SHP77 treated with DMSO at 0.1 percent for 48 hours (cell line): Measurements from ENCODE around the gene FAS.

Experiments used
- DNase-seq: peaks from one replicate; lab custom pipeline; 2025; lab: John Stamatoyannopoulos, UW

The FAS gene

GRCh38 chr10:88971221-88972061 lies 19.2 kb upstream of the FAS start:
- no peak for DNase-seq

- DNase-seq: no peak
These were observed 16.6 kb upstream of the FAS start for GRCh38 chr10:88974012-88974411.

- no peak for DNase-seq
These were observed 15.9 kb upstream of the FAS start for GRCh38 chr10:88974446-88975376.

GRCh38 chr10:88975377-88975720 lies 15.2 kb upstream of the FAS start:
- DNase-seq: no peak

GRCh38 chr10:88978463-88978862 lies 12.1 kb upstream of the FAS start:
- no peak for DNase-seq

- DNase-seq: no peak
These were observed 11.4 kb upstream of the FAS start for GRCh38 chr10:88979153-88979562.

- DNase-seq: no peak
These were observed 11.0 kb upstream of the FAS start for GRCh38 chr10:88979603-88980002.

- no peak for DNase-seq
These were observed 10.4 kb upstream of the FAS start for GRCh38 chr10:88980247-88980646.

GRCh38 chr10:88980800-88981199 lies 9.8 kb upstream of the FAS start:
- no peak for DNase-seq

GRCh38 chr10:88981435-88981834 lies 9.2 kb upstream of the FAS start:
- DNase-seq: no peak

GRCh38 chr10:88982366-88982765 lies 8.2 kb upstream of the FAS start:
- DNase-seq: no peak

GRCh38 chr10:88983206-88983605 lies 7.4 kb upstream of the FAS start:
- no peak for DNase-seq

GRCh38 chr10:88983939-88984338 lies 6.7 kb upstream of the FAS start:
- DNase-seq: no peak

- DNase-seq: no peak
These were observed 6.1 kb upstream of the FAS start for GRCh38 chr10:88984525-88984924.

GRCh38 chr10:88986549-88987242 lies 3.9 kb upstream of the FAS start:
- no peak for DNase-seq

GRCh38 chr10:88987243-88987725 lies 3.3 kb upstream of the FAS start:
- DNase-seq: no peak

GRCh38 chr10:88987840-88988239 lies 2.8 kb upstream of the FAS start:
- DNase-seq: no peak

- no peak for DNase-seq
These were observed 1.2 kb upstream of the FAS start for GRCh38 chr10:88989423-88989822.

GRCh38 chr10:88989824-88990383 lies 694 bp upstream of the FAS start:
- DNase-seq: no peak

- DNase-seq: no peak
These were observed 732 bp downstream of the FAS start for GRCh38 chr10:88991161-88991898.

GRCh38 chr10:88991899-88992320 lies 1.3 kb downstream of the FAS start:
- no peak for DNase-seq
